GM12878 (cell line): ENCODE results near the gene MEIS2. TPM values are rescaled to one million over a fixed set of nuclear protein-coding genes. Genes with fewer than 3 reads are reported as not detected.

Experiments used
- ATAC-seq: fragments of 200-7000 bp; cut with Tn5 transposase; 3 replicates; pipeline ENCODE4 v1.9.1; 2020; ENCODE audit warnings: mild to moderate bottlenecking, moderate library complexity
- BruUV-seq: library from RNA; stranded (reverse); fragments of 400-500 nt; replicated peaks from 2 replicates; lab custom pipeline; 2021; lab: Mats Ljungman, UMichigan
- CTCF ChIA-PET: fragments of 300-600 bp; sonication (Branson Sonifier 250); formaldehyde crosslinking; extraction: SDS; loops from one replicate; lab custom pipeline; 2021; ENCODE audit warnings: inconsistent platforms; lab: Yijun Ruan, JAX
- POLR2A ChIA-PET: fragments of 350-600 bp; formaldehyde crosslinking; extraction: SDS; loops from one replicate; lab custom pipeline; 2021; ENCODE audit warnings: inconsistent platforms; lab: Charles Lee
- RAD21 ChIA-PET: fragments of 300-600 bp; sonication (Branson Sonifier 250); formaldehyde crosslinking; loops from one replicate; lab custom pipeline; 2023; ENCODE audit warnings: antibody characterized with exemption; ENCODE audit not compliant: unreplicated experiment; lab: Charles Lee
- SMC1A ChIA-PET: fragments of 300-600 bp; sonication (Branson Sonifier 250); formaldehyde crosslinking; loops from one replicate; lab custom pipeline; 2023; ENCODE audit not compliant: unreplicated experiment, uncharacterized antibody; lab: Charles Lee
- DNase-seq: peaks from one replicate; pipeline ENCODE4 v3.0.0-alpha.2; 2011; ENCODE audit warnings: low read depth, low spot score
- FAIRE-seq: peaks from 3 replicates; lab custom pipeline; 2011; peaks lifted over from hg19 to GRCh38; lab: Jason Lieb, UNC
- H2AFZ ChIP-seq: 2 replicates; pipeline ENCODE4 v1.6.0; 2011; ENCODE audit warnings: low read depth, low read length, control low read depth; ENCODE audit not compliant: control insufficient read depth
- H3K27ac ChIP-seq: 2 replicates; pipeline ENCODE4 v1.5.1; 2011; ENCODE audit warnings: control low read depth; ENCODE audit not compliant: control insufficient read depth, insufficient read depth
- H3K27me3 ChIP-seq, 2 experiments: replicated peaks in 1 of 2; 2 replicates each; pipeline versions ENCODE4 v1.6.0 to v1.6.1; 2011; ENCODE audit warnings: low read length in 1 of 2; ENCODE audit not compliant: control insufficient read depth in 2 of 2, insufficient read depth in 2 of 2
- H3K36me3 ChIP-seq, 2 experiments: 2 replicates each; pipeline ENCODE4 v1.5.1; 2011; ENCODE audit warnings: low read length in 1 of 2; ENCODE audit not compliant: control insufficient read depth in 2 of 2, insufficient read depth in 2 of 2
- H3K4me1 ChIP-seq: 2 replicates; pipeline ENCODE4 v1.6.1; 2011; ENCODE audit warnings: mild to moderate bottlenecking, low read length, moderate library complexity, mixed read lengths; ENCODE audit not compliant: control insufficient read depth, insufficient read depth
- H3K4me2 ChIP-seq: 2 replicates; pipeline ENCODE4 v1.6.0; 2011; ENCODE audit warnings: control low read depth; ENCODE audit not compliant: control insufficient read depth, insufficient read depth
- H3K4me3 ChIP-seq: fragments of 200-600 bp; sonication (generic); 2 replicates; pipeline ENCODE4 v1.5.1; 2016
- H3K79me2 ChIP-seq: 2 replicates; pipeline ENCODE4 v1.6.0; 2011; ENCODE audit warnings: low read length; ENCODE audit not compliant: control insufficient read depth, insufficient read depth
- H3K9ac ChIP-seq: 2 replicates; pipeline ENCODE4 v1.8.0; 2011; ENCODE audit warnings: low read length, control low read depth, mixed read lengths; ENCODE audit not compliant: control insufficient read depth, insufficient read depth
- H3K9me3 ChIP-seq: replicated peaks from 3 replicates; pipeline ENCODE4 v1.5.1; 2011; ENCODE audit warnings: mild to moderate bottlenecking, low read length; ENCODE audit not compliant: control insufficient read depth, insufficient read depth
- H4K20me1 ChIP-seq: 2 replicates; pipeline ENCODE4 v1.6.0; 2011; ENCODE audit not compliant: control insufficient read depth, insufficient read depth
- BMI1 ChIP-seq: fragments of 450-650 bp; IDR thresholded peaks from 2 replicates; pipeline ENCODE4 v1.6.1; 2016; ENCODE audit warnings: mild to moderate bottlenecking, moderate library complexity, borderline replicate concordance
- CREM ChIP-seq: IDR thresholded peaks from 2 replicates; pipeline ENCODE4 v1.6.1; 2014; ENCODE audit warnings: antibody characterized with exemption, low read depth
- MEF2A ChIP-seq: IDR thresholded peaks from 2 replicates; pipeline ENCODE4 v1.6.1; 2011; ENCODE audit warnings: low read depth, mild to moderate bottlenecking, low read length, moderate library complexity; ENCODE audit not compliant: insufficient read depth
- NR2C2 ChIP-seq: IDR thresholded peaks from 2 replicates; pipeline ENCODE4 v1.6.1; 2011; ENCODE audit warnings: borderline replicate concordance, low read depth; ENCODE audit not compliant: control insufficient read depth, insufficient read length
- RAD21 ChIP-seq: IDR thresholded peaks from 2 replicates; pipeline ENCODE4 v1.6.1; 2011; ENCODE audit warnings: mild to moderate bottlenecking, low read depth, low read length, moderate library complexity; ENCODE audit not compliant: insufficient read depth
- RUNX3 ChIP-seq: IDR thresholded peaks from 2 replicates; pipeline ENCODE4 v1.6.1; 2012; ENCODE audit warnings: low read length, inconsistent platforms
- SUPT20H ChIP-seq: IDR thresholded peaks from 2 replicates; pipeline ENCODE4 v1.6.1; 2011; ENCODE audit warnings: low read depth, mild to moderate bottlenecking, low read length, moderate library complexity, borderline replicate concordance; ENCODE audit not compliant: control insufficient read depth
- TCF12 ChIP-seq: IDR thresholded peaks from 2 replicates; pipeline ENCODE4 v1.6.1; 2011; ENCODE audit warnings: low read depth, mild to moderate bottlenecking, low read length
- TCF3 ChIP-seq: IDR thresholded peaks from 2 replicates; pipeline ENCODE4 v1.6.1; 2012; ENCODE audit warnings: low read depth, mild to moderate bottlenecking, low read length, borderline replicate concordance; ENCODE audit not compliant: insufficient read depth
- ZNF592 ChIP-seq: fragments of 450-650 bp; IDR thresholded peaks from 2 replicates; pipeline ENCODE4 v1.6.1; 2017; ENCODE audit warnings: mild to moderate bottlenecking, moderate library complexity
- ZSCAN29 ChIP-seq: fragments of 450-650 bp; IDR thresholded peaks from 2 replicates; pipeline ENCODE4 v1.6.1; 2017; ENCODE audit warnings: mild to moderate bottlenecking, moderate library complexity
- WGBS: methylation state at CpG from one replicate; pipeline ENCODE4 v1.1.6; 2016; ENCODE audit warnings: low lambda C conversion rate; ENCODE audit not compliant: insufficient replicate concordance, insufficient coverage; ENCODE audit errors: missing lambda C conversion rate; 5-methylcytosine and 5-hydroxymethylcytosine counted together
- in situ Hi-C: fragments of 300-500 bp; cut with MboI; formaldehyde crosslinking; loops from 9 replicates; pipeline ENCODE4 v1.14.3; 2018; ENCODE audit warnings: mixed read lengths
- intact Hi-C: fragments of 100-400 bp; cut with micrococcal nuclease; formaldehyde crosslinking; loops from one replicate; pipeline ENCODE4 v1.14.2; 2022; ENCODE audit not compliant: unreplicated experiment
- polyA plus RNA-seq, 11 experiments: library from polyadenylated mRNA; depleted of rRNA in 4 of 11; unstranded in 6 of 11; stranded (reverse) in 5 of 11; fragments of >200 nt; fragmentation: Nextera tagmentation in 4 of 11; fragmentation: Illumina TruSeq in 1 of 11; extraction: Ambion mirVana in 4 of 11; extraction: Trizol in 1 of 11; gene quantifications; 1 replicate in 1 of 11; 2 replicates in 10 of 11; pipeline versions ENCODE4 v1.2.1 to v1.2.3, GENCODE V29; 2011 to 2016; ENCODE audit warnings: inconsistent platforms in 2 of 11, missing spikeins in 2 of 11, low read depth in 1 of 11
- total RNA-seq, 4 experiments: library from RNA; depleted of rRNA in 3 of 4; stranded (reverse); fragments of >200 nt in 3 of 4; fragmentation: Illumina TruSeq in 1 of 4; extraction: Trizol in 1 of 4; gene quantifications; 2 replicates each; pipeline versions ENCODE4 v1.2.1 to v1.2.3, GENCODE V29; 2013 to 2021
- TF ChIP-seq, protein P1 (sequence below): fragments of 450-650 bp; formaldehyde crosslinking; IDR thresholded peaks from 2 replicates; pipeline ENCODE4 v1.5.0; 2022; ENCODE audit warnings: mild to moderate bottlenecking, missing genetic modification characterization
- TF ChIP-seq, protein P2 (sequence below): IDR thresholded peaks from 2 replicates; pipeline ENCODE4 v1.6.1; 2011; ENCODE audit warnings: low read depth, mild to moderate bottlenecking, low read length, moderate library complexity, borderline replicate concordance; ENCODE audit errors: extremely low read depth
- TF ChIP-seq, protein P3 (sequence below): fragments of 450-650 bp; conservative IDR thresholded peaks from 2 replicates; pipeline ENCODE4 v1.6.1; 2017; ENCODE audit warnings: mild to moderate bottlenecking, moderate library complexity

MEIS2 gene
- total and polyA plus RNA-seq, 10 of the 15 experiments (the other 5 are each of a cell fraction or from before 2014, with no cell fraction given) = 9.2 to 54.0 (median 20.4) TPM

- no peaks in the 10 kb centered on the region for H3K79me2 ChIP-seq
- no peak overlapping the region for H3K9ac ChIP-seq
- ChIA-PET POLR2A (interaction anchor here (1.3 to 1.7 kb wide), 2 partner anchors 13 to 18 kb away, joined by 3 to 4 read pairs; no protein-coding TSS in a partner anchor), SMC1A (interaction anchor here (1.2 to 1.6 kb wide), 2 partner anchors 9 to 12 kb away, joined by 4 to 8 read pairs; no protein-coding TSS in a partner anchor), CTCF (interaction anchor here (2.5 kb wide), 1 partner anchor 11 kb away, joined by 7 read pairs; no protein-coding TSS in a partner anchor), RAD21 (no interaction called here)
- intact Hi-C loops (loop anchor here (10.0 kb wide), 1 partner anchor 64 kb away; no protein-coding TSS in a partner anchor), in situ Hi-C loops (no loop called here)
- no peak overlapping the region for H2AFZ ChIP-seq
- WGBS = 2% methylated on average over 2 of the region's 2 CpGs
- H3K27me3 ChIP-seq = no peaks in the 10 kb centered on the region
- H3K9me3 ChIP-seq = no peaks in the 10 kb centered on the region
- H4K20me1 ChIP-seq = no peaks in the 10 kb centered on the region
- BruUV-seq = no TSS peak
- no peak overlapping the region for H3K4me2 ChIP-seq
- FAIRE-seq (no peak), ATAC-seq (no peak), DNase-seq (no peak)
- H3K4me3 ChIP-seq = no peak overlapping the region
- no peaks in the 10 kb centered on the region for H3K4me1 ChIP-seq
- H3K36me3 ChIP-seq = no peaks in the 10 kb centered on the region; a peak in 1 of 4 replicates
- H3K27ac ChIP-seq = no peak overlapping the region
- TF ChIP-seq TCF3 (no peak), ZNF592 (no peak), NR2C2 (no peak), TCF12 (no peak), SUPT20H (no peak), ZSCAN29 (no peak), CREM (no peak), BMI1 (no peak), RUNX3 (no peak), MEF2A (no peak), RAD21 (no peak)
- TF ChIP-seq, protein P1, sequence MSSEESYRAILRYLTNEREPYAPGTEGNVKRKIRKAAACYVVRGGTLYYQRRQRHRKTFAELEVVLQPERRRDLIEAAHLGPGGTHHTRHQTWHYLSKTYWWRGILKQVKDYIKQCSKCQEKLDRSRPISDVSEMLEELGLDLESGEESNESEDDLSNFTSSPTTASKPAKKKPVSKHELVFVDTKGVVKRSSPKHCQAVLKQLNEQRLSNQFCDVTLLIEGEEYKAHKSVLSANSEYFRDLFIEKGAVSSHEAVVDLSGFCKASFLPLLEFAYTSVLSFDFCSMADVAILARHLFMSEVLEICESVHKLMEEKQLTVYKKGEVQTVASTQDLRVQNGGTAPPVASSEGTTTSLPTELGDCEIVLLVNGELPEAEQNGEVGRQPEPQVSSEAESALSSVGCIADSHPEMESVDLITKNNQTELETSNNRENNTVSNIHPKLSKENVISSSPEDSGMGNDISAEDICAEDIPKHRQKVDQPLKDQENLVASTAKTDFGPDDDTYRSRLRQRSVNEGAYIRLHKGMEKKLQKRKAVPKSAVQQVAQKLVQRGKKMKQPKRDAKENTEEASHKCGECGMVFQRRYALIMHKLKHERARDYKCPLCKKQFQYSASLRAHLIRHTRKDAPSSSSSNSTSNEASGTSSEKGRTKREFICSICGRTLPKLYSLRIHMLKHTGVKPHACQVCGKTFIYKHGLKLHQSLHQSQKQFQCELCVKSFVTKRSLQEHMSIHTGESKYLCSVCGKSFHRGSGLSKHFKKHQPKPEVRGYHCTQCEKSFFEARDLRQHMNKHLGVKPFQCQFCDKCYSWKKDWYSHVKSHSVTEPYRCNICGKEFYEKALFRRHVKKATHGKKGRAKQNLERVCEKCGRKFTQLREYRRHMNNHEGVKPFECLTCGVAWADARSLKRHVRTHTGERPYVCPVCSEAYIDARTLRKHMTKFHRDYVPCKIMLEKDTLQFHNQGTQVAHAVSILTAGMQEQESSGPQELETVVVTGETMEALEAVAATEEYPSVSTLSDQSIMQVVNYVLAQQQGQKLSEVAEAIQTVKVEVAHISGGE (CRISPR knock-in tag) = no peak
- TF ChIP-seq, protein P2, sequence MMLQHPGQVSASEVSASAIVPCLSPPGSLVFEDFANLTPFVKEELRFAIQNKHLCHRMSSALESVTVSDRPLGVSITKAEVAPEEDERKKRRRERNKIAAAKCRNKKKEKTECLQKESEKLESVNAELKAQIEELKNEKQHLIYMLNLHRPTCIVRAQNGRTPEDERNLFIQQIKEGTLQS = no peak
- TF ChIP-seq, protein P3, sequence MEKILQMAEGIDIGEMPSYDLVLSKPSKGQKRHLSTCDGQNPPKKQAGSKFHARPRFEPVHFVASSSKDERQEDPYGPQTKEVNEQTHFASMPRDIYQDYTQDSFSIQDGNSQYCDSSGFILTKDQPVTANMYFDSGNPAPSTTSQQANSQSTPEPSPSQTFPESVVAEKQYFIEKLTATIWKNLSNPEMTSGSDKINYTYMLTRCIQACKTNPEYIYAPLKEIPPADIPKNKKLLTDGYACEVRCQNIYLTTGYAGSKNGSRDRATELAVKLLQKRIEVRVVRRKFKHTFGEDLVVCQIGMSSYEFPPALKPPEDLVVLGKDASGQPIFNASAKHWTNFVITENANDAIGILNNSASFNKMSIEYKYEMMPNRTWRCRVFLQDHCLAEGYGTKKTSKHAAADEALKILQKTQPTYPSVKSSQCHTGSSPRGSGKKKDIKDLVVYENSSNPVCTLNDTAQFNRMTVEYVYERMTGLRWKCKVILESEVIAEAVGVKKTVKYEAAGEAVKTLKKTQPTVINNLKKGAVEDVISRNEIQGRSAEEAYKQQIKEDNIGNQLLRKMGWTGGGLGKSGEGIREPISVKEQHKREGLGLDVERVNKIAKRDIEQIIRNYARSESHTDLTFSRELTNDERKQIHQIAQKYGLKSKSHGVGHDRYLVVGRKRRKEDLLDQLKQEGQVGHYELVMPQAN = no peak
Observed at GRCh38 chr15:37059086-37059485, 41.3 kb downstream of the MEIS2 start.
